ENCODE measurements around the gene RSL1D1. TPM values are rescaled to one million over a fixed set of nuclear protein-coding genes. Genes with fewer than 3 reads are reported as not detected.
"Not testable (repeated sequence)": the region's sequence is repeated elsewhere in the genome, so short reads cannot be mapped to it uniquely, and the experiment has no call there.

The RSL1D1 gene
- total RNA-seq, 1 donor from 2014 or later: 199 TPM

DNA sequence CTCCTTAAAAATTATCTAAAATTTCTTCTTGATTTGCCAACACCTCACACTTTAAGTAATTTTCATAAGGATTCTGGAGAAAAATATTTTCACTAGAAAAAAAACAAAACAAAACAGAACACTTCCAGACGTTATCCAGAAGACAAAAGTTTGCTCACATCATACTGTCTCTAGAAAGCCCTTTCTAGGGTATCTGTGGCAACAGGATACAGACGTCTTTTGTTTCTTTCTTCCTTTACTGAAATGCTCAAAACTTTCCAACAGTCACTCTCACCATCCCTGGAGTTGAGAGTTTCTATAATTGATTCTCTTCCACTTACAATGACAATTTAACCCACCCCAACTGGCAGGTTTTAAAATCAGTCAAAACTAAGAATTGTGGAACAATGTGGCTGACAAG lies 56.9 kb downstream of the RSL1D1 start:
- Mint-ChIP-seq H3K4me3 (peak overlapping the region; percentile 95), H3K9me3 (no peaks in the 10 kb centered on the region), H3K27me3 (ENCODE audit: low read depth) (no peaks in the 10 kb centered on the region), H3K36me3 (ENCODE audit: low read depth) (peaks cover 4% of the 10 kb centered on the region), H3K4me1 (peaks cover 69% of the 10 kb centered on the region), H3K27ac (ENCODE audit: unreplicated experiment) (peak overlapping the region; percentile 46)
- no peak for DNase-seq (ENCODE audit: low read depth, low spot score)
- TF ChIP-seq, protein P1, sequence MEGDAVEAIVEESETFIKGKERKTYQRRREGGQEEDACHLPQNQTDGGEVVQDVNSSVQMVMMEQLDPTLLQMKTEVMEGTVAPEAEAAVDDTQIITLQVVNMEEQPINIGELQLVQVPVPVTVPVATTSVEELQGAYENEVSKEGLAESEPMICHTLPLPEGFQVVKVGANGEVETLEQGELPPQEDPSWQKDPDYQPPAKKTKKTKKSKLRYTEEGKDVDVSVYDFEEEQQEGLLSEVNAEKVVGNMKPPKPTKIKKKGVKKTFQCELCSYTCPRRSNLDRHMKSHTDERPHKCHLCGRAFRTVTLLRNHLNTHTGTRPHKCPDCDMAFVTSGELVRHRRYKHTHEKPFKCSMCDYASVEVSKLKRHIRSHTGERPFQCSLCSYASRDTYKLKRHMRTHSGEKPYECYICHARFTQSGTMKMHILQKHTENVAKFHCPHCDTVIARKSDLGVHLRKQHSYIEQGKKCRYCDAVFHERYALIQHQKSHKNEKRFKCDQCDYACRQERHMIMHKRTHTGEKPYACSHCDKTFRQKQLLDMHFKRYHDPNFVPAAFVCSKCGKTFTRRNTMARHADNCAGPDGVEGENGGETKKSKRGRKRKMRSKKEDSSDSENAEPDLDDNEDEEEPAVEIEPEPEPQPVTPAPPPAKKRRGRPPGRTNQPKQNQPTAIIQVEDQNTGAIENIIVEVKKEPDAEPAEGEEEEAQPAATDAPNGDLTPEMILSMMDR (conservative IDR thresholded peaks at IDR 0.05): no peak

DNA sequence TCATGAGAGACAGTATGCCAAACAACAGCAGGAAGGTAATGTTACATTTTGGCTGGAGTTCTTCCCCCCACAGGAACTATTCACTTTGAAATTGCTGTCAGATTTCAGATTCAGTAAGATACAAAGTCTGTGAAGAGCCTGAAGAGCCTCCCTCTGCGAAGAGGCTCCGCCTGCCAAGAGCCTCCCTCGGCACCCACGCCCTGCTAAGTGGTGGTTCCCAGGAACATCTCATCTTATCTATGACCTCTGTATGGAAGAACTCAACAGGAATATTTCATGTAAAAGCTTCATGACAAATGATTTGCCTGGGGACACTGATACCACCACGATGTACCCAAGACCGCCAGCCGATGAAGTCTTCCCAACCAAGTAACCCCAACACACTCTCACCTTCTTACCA lies 57.5 kb downstream of the RSL1D1 start:
- Mint-ChIP-seq H3K36me3 (ENCODE audit: low read depth) (peaks cover 4% of the 10 kb centered on the region), H3K27ac (ENCODE audit: unreplicated experiment) (peak overlapping the region; percentile 16), H3K27me3 (ENCODE audit: low read depth) (no peaks in the 10 kb centered on the region), H3K4me3 (peak overlapping the region; percentile 73), H3K4me1 (peaks cover 63% of the 10 kb centered on the region), H3K9me3 (no peaks in the 10 kb centered on the region)
- DNase-seq (ENCODE audit: low read depth, low spot score): no peak
- TF ChIP-seq, protein P1 (conservative IDR thresholded peaks at IDR 0.05): no peak

GRCh38 chr16:11792410-11793241 lies 58.7 kb downstream of the RSL1D1 start:
- no peak overlapping the region for H3K27ac Mint-ChIP-seq (ENCODE audit: unreplicated experiment)
- TF ChIP-seq, protein P1 (conservative IDR thresholded peaks at IDR 0.05): no peak

DNA sequence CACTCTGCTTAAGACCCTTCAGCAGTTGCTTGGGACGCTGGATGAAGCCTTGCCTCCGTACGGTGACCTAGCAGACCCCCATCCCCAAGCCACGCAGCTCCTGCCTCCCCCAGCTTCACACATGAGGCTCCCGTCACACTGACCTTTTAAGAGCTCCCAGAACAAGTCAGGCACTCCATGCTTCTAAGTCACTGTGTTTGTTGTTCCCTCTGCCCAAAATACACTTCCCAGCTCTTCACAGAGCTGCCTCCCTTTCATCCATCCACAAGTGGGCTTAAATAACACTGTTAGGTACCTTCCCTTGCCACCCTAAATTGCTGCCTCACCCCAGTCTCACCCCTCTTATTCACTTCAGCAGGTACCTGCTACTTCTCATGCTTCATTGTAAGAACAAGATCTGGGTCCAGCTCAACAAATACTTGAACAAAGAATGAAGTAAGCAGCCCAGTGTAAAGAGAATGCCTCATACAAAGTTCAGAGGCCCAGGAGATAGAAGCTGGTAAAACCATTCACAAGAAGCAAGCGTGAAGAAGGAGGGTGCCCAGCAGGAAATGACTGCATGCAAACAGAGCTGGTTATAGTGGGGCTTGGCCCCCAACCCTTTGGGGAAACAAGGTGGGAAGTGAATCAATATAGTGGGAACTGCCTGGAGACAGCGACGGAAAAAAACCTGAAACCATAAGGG lies 60.1 kb downstream of the RSL1D1 start:
- Mint-ChIP-seq H3K4me3 (peak overlapping the region; percentile 59), H3K9me3 (no peaks in the 10 kb centered on the region), H3K27me3 (ENCODE audit: low read depth) (no peaks in the 10 kb centered on the region), H3K36me3 (ENCODE audit: low read depth) (peaks cover 6% of the 10 kb centered on the region), H3K4me1 (peaks cover 58% of the 10 kb centered on the region), H3K27ac (ENCODE audit: unreplicated experiment) (peak overlapping the region; percentile 76)
- DNase-seq (ENCODE audit: low read depth, low spot score): no peak
- TF ChIP-seq, protein P1 (conservative IDR thresholded peaks at IDR 0.05): no peak

More at GRCh38 chr16:11792410-11793241, 58.7 kb downstream of the RSL1D1 start:
- peak overlapping the region; percentile 72 for H3K4me3 Mint-ChIP-seq
- H3K27me3 Mint-ChIP-seq (ENCODE audit: low read depth): no peaks in the 10 kb centered on the region
- no peaks in the 10 kb centered on the region for H3K9me3 Mint-ChIP-seq
- H3K36me3 Mint-ChIP-seq (ENCODE audit: low read depth): peaks cover 4% of the 10 kb centered on the region
- no peak for DNase-seq (ENCODE audit: low read depth, low spot score)
- peaks cover 55% of the 10 kb centered on the region for H3K4me1 Mint-ChIP-seq

DNA sequence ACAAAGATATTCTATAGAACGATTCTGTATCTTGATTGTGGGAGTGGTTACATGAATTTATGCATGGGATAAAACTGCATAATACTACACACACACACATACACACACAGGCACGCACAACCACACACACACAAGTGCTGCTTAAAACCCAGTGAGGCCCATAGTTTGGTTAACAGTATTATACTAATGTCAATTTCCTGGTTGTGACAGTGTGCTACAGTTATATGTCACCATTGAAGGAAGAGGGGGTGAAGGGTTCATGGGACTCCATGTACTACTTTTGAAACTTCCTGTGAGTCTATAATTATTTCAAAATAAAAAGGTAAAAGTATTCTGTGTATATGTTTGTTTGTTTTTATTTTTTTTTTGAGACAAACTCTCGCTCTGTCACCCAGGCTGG lies 62.4 kb downstream of the RSL1D1 start:
- H3K4me3 Mint-ChIP-seq: no peak overlapping the region
- no peaks in the 10 kb centered on the region for H3K27me3 Mint-ChIP-seq (ENCODE audit: low read depth)
- H3K4me1 Mint-ChIP-seq: peaks cover 41% of the 10 kb centered on the region
- peaks cover 2% of the 10 kb centered on the region for H3K36me3 Mint-ChIP-seq (ENCODE audit: low read depth)
- TF ChIP-seq, protein P1 (conservative IDR thresholded peaks at IDR 0.05): no peak
- DNase-seq (ENCODE audit: low read depth, low spot score): no peak
- H3K9me3 Mint-ChIP-seq: no peaks in the 10 kb centered on the region
- H3K27ac Mint-ChIP-seq (ENCODE audit: unreplicated experiment): no peak overlapping the region

DNA sequence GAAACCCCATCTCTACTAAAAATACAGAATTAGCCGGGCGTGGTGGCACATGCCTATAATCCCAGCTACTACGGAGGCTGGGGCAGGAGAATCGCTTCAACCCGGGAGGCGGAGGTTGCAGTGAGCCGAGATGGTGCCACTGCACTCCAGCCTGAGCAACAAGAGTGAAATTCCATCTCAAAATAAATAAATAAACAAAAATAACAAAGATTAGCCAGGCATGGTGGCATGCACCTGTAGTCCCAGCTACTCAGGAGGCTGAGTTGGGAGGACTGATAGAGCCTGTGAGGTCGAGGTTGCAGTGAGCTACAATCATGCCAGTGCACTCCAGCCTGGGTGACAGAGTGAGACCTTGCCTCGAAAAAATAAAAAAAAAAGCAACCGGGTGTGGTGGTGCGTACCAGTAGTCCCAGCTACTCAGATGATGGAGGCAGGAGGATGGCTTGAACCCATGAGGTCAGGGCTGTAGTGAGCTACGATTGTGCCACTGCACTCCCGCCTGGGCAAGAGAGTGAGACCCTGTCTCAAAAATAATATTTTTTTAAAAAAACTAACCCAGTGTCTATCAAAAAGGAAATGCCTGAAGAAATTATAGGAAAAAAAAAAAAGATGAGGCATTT lies 66.3 kb downstream of the RSL1D1 start:
- not testable (repeated sequence) for H3K4me3 Mint-ChIP-seq; H3K36me3 Mint-ChIP-seq (ENCODE audit: low read depth); H3K27me3 Mint-ChIP-seq (ENCODE audit: low read depth); H3K27ac Mint-ChIP-seq (ENCODE audit: unreplicated experiment); H3K9me3 Mint-ChIP-seq; DNase-seq (ENCODE audit: low read depth, low spot score)
- H3K4me1 Mint-ChIP-seq: peaks cover 50% of the 10 kb centered on the region

- DNase-seq (ENCODE audit: low read depth, low spot score); H3K4me3 Mint-ChIP-seq; H3K36me3 Mint-ChIP-seq (ENCODE audit: low read depth); H3K27ac Mint-ChIP-seq (ENCODE audit: unreplicated experiment); H3K9me3 Mint-ChIP-seq; H3K27me3 Mint-ChIP-seq (ENCODE audit: low read depth): not testable (repeated sequence)
- peaks cover 50% of the 10 kb centered on the region for H3K4me1 Mint-ChIP-seq
Observed at GRCh38 chr16:11784381-11784780, 67.0 kb downstream of the RSL1D1 start.

All from neural crest cell (in vitro differentiated cells).